DND-41 (cell line): ENCODE data around the gene DPH6.

Source experiments
- ATAC-seq: fragments of 200-7000 bp; cut with Tn5 transposase; 3 replicates; pipeline ENCODE4 v1.9.1; 2021; ENCODE audit warnings: low read depth; ENCODE audit not compliant: insufficient read depth
- DNase-seq: peaks from one replicate; pipeline ENCODE4 v3.0.0-alpha.2; 2020
- H2AFZ ChIP-seq: 2 replicates; pipeline ENCODE4 v1.6.0; 2012; ENCODE audit warnings: low read depth, low read length
- H3K27ac ChIP-seq: 2 replicates; pipeline ENCODE4 v1.5.1; 2012; ENCODE audit warnings: low read length, inconsistent platforms
- H3K27me3 ChIP-seq: fragments of 200-600 bp; sonication (generic); 2 replicates; pipeline ENCODE4 v1.6.0; 2012; ENCODE audit warnings: low read length, mild to moderate bottlenecking, inconsistent platforms; ENCODE audit not compliant: insufficient read depth, poor library complexity
- H3K36me3 ChIP-seq: 2 replicates; pipeline ENCODE4 v1.5.1; 2012; ENCODE audit warnings: low read length, inconsistent platforms; ENCODE audit not compliant: insufficient read depth
- H3K4me1 ChIP-seq: 2 replicates; pipeline ENCODE4 v1.5.1; 2012; ENCODE audit warnings: mild to moderate bottlenecking, low read length; ENCODE audit not compliant: insufficient read depth
- H3K4me2 ChIP-seq: 2 replicates; pipeline ENCODE4 v1.6.0; 2012; ENCODE audit warnings: mild to moderate bottlenecking, moderate library complexity, low read length, inconsistent platforms; ENCODE audit not compliant: insufficient read depth
- H3K4me3 ChIP-seq, 2 experiments: fragments of 200-600 bp in 1 of 2; shearing (Covaris generic) in 1 of 2; 2 replicates each; pipeline ENCODE4 v1.5.1; 2012 to 2016; ENCODE audit warnings: inconsistent platforms in 2 of 2, low read length in 2 of 2, mild to moderate bottlenecking in 2 of 2, low read depth in 1 of 2, moderate library complexity in 1 of 2
- H3K79me2 ChIP-seq: 2 replicates; pipeline ENCODE4 v1.6.0; 2012; ENCODE audit warnings: low read length, inconsistent platforms; ENCODE audit not compliant: insufficient read depth
- H3K9ac ChIP-seq: 2 replicates; pipeline ENCODE4 v1.6.0; 2012; ENCODE audit warnings: low read depth, mild to moderate bottlenecking, inconsistent platforms, low read length, moderate library complexity
- H3K9me3 ChIP-seq: 2 replicates; pipeline ENCODE4 v1.5.1; 2012; ENCODE audit warnings: low read length, moderate library complexity, mild to moderate bottlenecking, inconsistent platforms; ENCODE audit not compliant: insufficient read depth, severe bottlenecking
- H4K20me1 ChIP-seq: 2 replicates; pipeline ENCODE4 v1.6.0; 2012; ENCODE audit warnings: low read length; ENCODE audit not compliant: insufficient read depth
- EZH2 ChIP-seq: IDR thresholded peaks from 3 replicates; pipeline ENCODE4 v1.6.1; 2012; ENCODE audit warnings: borderline replicate concordance, low read depth, mild to moderate bottlenecking, moderate library complexity, low read length, inconsistent platforms; ENCODE audit not compliant: severe bottlenecking
- TF ChIP-seq, protein P1 (sequence below): IDR thresholded peaks from 2 replicates; pipeline ENCODE4 v1.5.1; 2012; ENCODE audit warnings: borderline replicate concordance, low read length, moderate library complexity, mild to moderate bottlenecking; ENCODE audit not compliant: poor library complexity, severe bottlenecking; ENCODE audit errors: extremely low read depth

Gene DPH6

DNA sequence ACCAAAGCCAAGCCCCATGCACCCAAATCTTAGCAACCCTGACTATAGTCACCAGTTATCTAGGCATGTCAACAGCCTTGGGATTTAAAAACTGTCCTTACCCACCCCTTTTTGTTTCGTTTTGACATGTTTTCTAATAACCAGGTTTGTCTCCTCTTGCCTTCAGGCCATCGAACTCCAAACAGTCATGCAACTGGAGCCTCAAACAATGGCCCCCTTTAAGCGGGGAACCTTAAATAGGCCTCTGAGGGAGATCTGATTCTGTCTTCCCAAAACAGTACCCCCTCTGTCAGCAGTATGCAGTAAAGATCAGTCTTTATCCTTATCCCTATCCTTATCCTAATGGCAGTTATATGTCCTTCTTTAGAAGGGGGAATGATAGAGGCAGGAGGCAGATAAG is 105.7 kb downstream of the DPH6 start:
- H3K79me2 ChIP-seq: no peaks in the 10 kb centered on the region
- no peak overlapping the region for H2AFZ ChIP-seq
- ATAC-seq: no peak

DNA sequence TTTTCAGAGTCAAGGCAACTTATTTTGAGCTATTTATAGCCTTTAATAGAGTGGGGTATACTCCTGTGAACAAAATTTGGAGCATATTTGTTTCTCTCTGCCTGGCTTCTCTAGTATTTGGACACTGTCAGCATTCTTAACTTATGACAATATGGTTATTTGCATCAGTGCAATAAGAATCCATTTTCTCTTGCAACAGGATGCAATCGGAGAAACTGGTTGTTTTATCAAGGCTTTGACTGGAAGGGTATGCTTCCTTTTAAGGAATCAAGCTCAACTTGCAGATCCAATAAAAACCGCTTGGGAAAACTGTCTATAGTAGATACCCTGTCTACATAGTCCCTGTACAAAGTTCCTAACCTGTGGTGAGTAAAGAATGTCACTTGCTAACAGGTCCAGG is 106.7 kb downstream of the DPH6 start:
- Histone ChIP-seq H3K4me2 (no peak overlapping the region), H3K79me2 (no peaks in the 10 kb centered on the region), H3K4me3 (no peak overlapping the region), H3K36me3 (no peaks in the 10 kb centered on the region), H3K27me3 (no peaks in the 10 kb centered on the region), H3K9ac (no peak overlapping the region), H3K9me3 (no peaks in the 10 kb centered on the region), H4K20me1 (no peaks in the 10 kb centered on the region), H3K27ac (no peak overlapping the region), H3K4me1 (no peaks in the 10 kb centered on the region), H2AFZ (no peak overlapping the region)
- no peak for ATAC-seq
- no peak for DNase-seq
- no peak for TF ChIP-seq EZH2
- TF ChIP-seq, protein P1, sequence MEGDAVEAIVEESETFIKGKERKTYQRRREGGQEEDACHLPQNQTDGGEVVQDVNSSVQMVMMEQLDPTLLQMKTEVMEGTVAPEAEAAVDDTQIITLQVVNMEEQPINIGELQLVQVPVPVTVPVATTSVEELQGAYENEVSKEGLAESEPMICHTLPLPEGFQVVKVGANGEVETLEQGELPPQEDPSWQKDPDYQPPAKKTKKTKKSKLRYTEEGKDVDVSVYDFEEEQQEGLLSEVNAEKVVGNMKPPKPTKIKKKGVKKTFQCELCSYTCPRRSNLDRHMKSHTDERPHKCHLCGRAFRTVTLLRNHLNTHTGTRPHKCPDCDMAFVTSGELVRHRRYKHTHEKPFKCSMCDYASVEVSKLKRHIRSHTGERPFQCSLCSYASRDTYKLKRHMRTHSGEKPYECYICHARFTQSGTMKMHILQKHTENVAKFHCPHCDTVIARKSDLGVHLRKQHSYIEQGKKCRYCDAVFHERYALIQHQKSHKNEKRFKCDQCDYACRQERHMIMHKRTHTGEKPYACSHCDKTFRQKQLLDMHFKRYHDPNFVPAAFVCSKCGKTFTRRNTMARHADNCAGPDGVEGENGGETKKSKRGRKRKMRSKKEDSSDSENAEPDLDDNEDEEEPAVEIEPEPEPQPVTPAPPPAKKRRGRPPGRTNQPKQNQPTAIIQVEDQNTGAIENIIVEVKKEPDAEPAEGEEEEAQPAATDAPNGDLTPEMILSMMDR: no peak

More for the DNA sequence above, 105.7 kb downstream of the DPH6 start:
- Histone ChIP-seq H4K20me1 (no peaks in the 10 kb centered on the region), H3K4me2 (no peak overlapping the region), H3K9me3 (no peaks in the 10 kb centered on the region), H3K27me3 (no peaks in the 10 kb centered on the region), H3K27ac (no peak overlapping the region), H3K4me1 (no peaks in the 10 kb centered on the region), H3K4me3 (no peak overlapping the region), H3K36me3 (no peaks in the 10 kb centered on the region), H3K9ac (no peak overlapping the region)
- DNase-seq: no peak
- TF ChIP-seq EZH2: no peak
- TF ChIP-seq, protein P1: no peak

DNA sequence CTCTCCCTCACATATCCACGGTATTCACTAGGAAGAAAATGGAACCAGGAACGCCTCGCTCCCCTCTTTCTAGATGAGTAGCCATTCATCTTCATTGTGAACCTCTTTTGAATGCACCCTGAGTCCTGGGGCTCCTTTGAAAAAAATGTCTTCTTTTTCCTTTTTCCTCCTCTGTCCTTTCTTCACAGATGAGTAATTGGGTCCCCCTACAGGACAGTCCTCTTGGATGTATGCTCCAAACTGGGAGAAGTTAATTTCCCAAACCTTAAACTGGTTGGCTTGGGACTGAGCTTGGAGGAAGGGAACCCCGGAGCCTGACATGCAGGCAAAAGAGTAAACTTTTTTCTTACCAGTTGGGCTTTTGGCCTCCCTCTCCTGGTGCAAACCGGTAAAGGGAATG is 108.8 kb downstream of the DPH6 start:
- no peak for DNase-seq

More for the DNA sequence above, 108.8 kb downstream of the DPH6 start:
- Histone ChIP-seq H3K9me3 (no peaks in the 10 kb centered on the region), H3K27ac (no peak overlapping the region), H3K79me2 (no peaks in the 10 kb centered on the region), H3K27me3 (no peaks in the 10 kb centered on the region), H3K4me3 (no peak overlapping the region), H4K20me1 (no peaks in the 10 kb centered on the region), H3K4me2 (no peak overlapping the region), H3K36me3 (no peaks in the 10 kb centered on the region), H2AFZ (no peak overlapping the region), H3K4me1 (no peaks in the 10 kb centered on the region), H3K9ac (no peak overlapping the region)
- TF ChIP-seq EZH2: no peak
- TF ChIP-seq, protein P1: no peak
- no peak for ATAC-seq
